Stomach (tissue), 4 donors: Measurements from ENCODE around the gene B2M.

Source experiments
- EP300 ChIP-seq: sonication (generic); formaldehyde crosslinking; IDR thresholded peaks from one replicate; pipeline ENCODE4 v1.6.1; 2017; ENCODE audit warnings: antibody characterized with exemption
- POLR2A ChIP-seq, 4 donors: fragments of 450-650 bp; IDR thresholded peaks; one replicate each; pipeline ENCODE4 v1.6.1; 2016; ENCODE audit warnings: antibody characterized with exemption in 4 of 4, control low read depth in 2 of 4, mild to moderate bottlenecking in 1 of 4, moderate library complexity in 1 of 4
- TF ChIP-seq, protein P1 (sequence below), 7 experiments: fragments of 450-650 bp in 4 of 7; fragments of 200-600 bp in 3 of 7; sonication (generic) in 3 of 7; IDR thresholded peaks; one replicate each; pipeline ENCODE4 v1.5.1; 2016 to 2019; ENCODE audit warnings: antibody characterized with exemption in 7 of 7, control low read depth in 2 of 7, mild to moderate bottlenecking in 1 of 7

DNA sequence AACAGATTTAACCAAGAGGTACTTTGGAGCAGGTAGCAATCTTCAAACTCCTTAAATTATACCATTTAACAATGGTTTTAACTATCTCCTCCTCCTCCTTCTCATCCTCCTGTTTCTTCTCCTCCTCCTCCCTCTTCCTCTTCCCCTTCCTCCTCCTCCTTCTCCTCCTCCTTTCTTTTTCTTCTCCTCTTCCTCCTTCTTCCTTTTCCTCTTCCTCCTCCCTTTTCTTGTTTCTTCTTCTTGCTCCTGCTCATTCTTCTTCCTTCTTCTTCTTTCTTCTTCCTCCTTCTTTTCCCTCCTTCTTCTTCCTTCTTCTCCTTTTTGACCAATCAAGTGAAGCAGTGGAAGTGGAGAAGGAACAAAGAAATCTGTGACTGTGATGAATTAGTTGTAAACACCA is 14.3 kb upstream of the B2M start:
- TF ChIP-seq, protein P1, sequence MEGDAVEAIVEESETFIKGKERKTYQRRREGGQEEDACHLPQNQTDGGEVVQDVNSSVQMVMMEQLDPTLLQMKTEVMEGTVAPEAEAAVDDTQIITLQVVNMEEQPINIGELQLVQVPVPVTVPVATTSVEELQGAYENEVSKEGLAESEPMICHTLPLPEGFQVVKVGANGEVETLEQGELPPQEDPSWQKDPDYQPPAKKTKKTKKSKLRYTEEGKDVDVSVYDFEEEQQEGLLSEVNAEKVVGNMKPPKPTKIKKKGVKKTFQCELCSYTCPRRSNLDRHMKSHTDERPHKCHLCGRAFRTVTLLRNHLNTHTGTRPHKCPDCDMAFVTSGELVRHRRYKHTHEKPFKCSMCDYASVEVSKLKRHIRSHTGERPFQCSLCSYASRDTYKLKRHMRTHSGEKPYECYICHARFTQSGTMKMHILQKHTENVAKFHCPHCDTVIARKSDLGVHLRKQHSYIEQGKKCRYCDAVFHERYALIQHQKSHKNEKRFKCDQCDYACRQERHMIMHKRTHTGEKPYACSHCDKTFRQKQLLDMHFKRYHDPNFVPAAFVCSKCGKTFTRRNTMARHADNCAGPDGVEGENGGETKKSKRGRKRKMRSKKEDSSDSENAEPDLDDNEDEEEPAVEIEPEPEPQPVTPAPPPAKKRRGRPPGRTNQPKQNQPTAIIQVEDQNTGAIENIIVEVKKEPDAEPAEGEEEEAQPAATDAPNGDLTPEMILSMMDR (IDR thresholded peaks at IDR 0.05): no peak
- no peak for TF ChIP-seq EP300
- TF ChIP-seq POLR2A (IDR thresholded peaks at IDR 0.05): no peak
